GM18498 (cell line): ENCODE results near the gene NUDT14.

Experiments used
- ATAC-seq: cut with Tn5 transposase; IDR thresholded peaks from one replicate; pipeline ENCODE4 v1.9.1; 2021; ENCODE audit warnings: mild to moderate bottlenecking, moderate library complexity; ENCODE audit not compliant: unreplicated experiment

NUDT14 gene

GRCh38 chr14:105177082-105177481, 4.0 kb downstream of the NUDT14 start:
- ATAC-seq = no peak

GRCh38 chr14:105176513-105176912, 4.6 kb downstream of the NUDT14 start:
- ATAC-seq = no peak

- ATAC-seq = no peak
Observed at GRCh38 chr14:105173901-105174894, 6.9 kb downstream of the NUDT14 start.

GRCh38 chr14:105173145-105173544, 8.0 kb downstream of the NUDT14 start:
- no peak for ATAC-seq

GRCh38 chr14:105172476-105172875, 8.6 kb downstream of the NUDT14 start:
- ATAC-seq = no peak

GRCh38 chr14:105171004-105171673, 10.0 kb downstream of the NUDT14 start:
- ATAC-seq = no peak

GRCh38 chr14:105169776-105170655, 11.1 kb downstream of the NUDT14 start:
- ATAC-seq = no peak

GRCh38 chr14:105168979-105169507, 12.1 kb downstream of the NUDT14 start:
- no peak for ATAC-seq

GRCh38 chr14:105168496-105168978, 12.6 kb downstream of the NUDT14 start, which contains the start of gene JAG2:
JAG2 (minus strand) TSS chr14:105168776; CDS start chr14:105168420, 356 bp downstream.
- no peak for ATAC-seq

- ATAC-seq = no peak
Observed at GRCh38 chr14:105168093-105168420, 13.1 kb downstream of the NUDT14 start.

GRCh38 chr14:105167303-105168092, 13.6 kb downstream of the NUDT14 start:
- no peak for ATAC-seq

- no peak for ATAC-seq
Observed at GRCh38 chr14:105166571-105167302, 14.4 kb downstream of the NUDT14 start.

GRCh38 chr14:105165761-105166485, 15.2 kb downstream of the NUDT14 start:
- no peak for ATAC-seq

GRCh38 chr14:105165134-105165704, 15.9 kb downstream of the NUDT14 start:
- ATAC-seq = no peak

GRCh38 chr14:105163040-105163742, 17.9 kb downstream of the NUDT14 start:
- ATAC-seq = no peak

- no peak for ATAC-seq
Observed at GRCh38 chr14:105162669-105162979, 18.5 kb downstream of the NUDT14 start.

- ATAC-seq = peak; percentile 76
Observed at GRCh38 chr14:105161964-105162668, 19.0 kb downstream of the NUDT14 start.
